K562 (cell line): ENCODE measurements around the gene ZMYND8. TPM values are rescaled to one million over a fixed set of nuclear protein-coding genes. Genes with fewer than 3 reads are reported as not detected.

ENCODE experiments used
- ATF3 ChIP-seq, 2 experiments: fragments of 450-650 bp in 1 of 2; sonication (generic) in 1 of 2; formaldehyde crosslinking in 1 of 2; IDR thresholded peaks in 1 of 2; conservative IDR thresholded peaks in 1 of 2; 2 replicates each; pipeline versions ENCODE4 v1.6.1 to v1.8.1; 2016 to 2023; ENCODE audit warnings: mild to moderate bottlenecking in 2 of 2, moderate library complexity in 2 of 2, inconsistent platforms in 1 of 2, missing genetic modification reagents in 1 of 2
- CEBPG ChIP-seq, 3 experiments: fragments of 200-800 bp in 1 of 3; sonication (Bioruptor generic) in 1 of 3; sonication (generic) in 1 of 3; formaldehyde crosslinking in 1 of 3; IDR thresholded peaks in 2 of 3; conservative IDR thresholded peaks in 1 of 3; 2 replicates each; pipeline versions ENCODE4 v1.6.1 to v1.8.0; 2016 to 2022; ENCODE audit warnings: missing compliant biosample characterization in 2 of 3, missing genetic modification characterization in 2 of 3, mild to moderate bottlenecking in 1 of 3, missing genetic modification reagents in 1 of 3
- CHCHD3 ChIP-seq: fragments of 250-450 bp; sonication (Bioruptor Pico); IDR thresholded peaks from 2 replicates; pipeline ENCODE4 v2.1.2; 2022; ENCODE audit warnings: mild to moderate bottlenecking
- GTF2E2 ChIP-seq: fragments of 200-800 bp; sonication (Bioruptor generic); IDR thresholded peaks from 2 replicates; pipeline ENCODE4 v1.6.1; 2016; ENCODE audit warnings: missing genetic modification characterization, missing compliant biosample characterization
- HNRNPH1 ChIP-seq: fragments of 200-400 bp; formaldehyde crosslinking; optimal IDR thresholded peaks from 2 replicates; pipeline ENCODE3; 2017; ENCODE audit warnings: low read depth, mild to moderate bottlenecking, low read length, moderate library complexity
- HNRNPK ChIP-seq: fragments of 200-400 bp; formaldehyde crosslinking; IDR thresholded peaks from one replicate; pipeline ENCODE4 v1.6.1; 2018; ENCODE audit warnings: mild to moderate bottlenecking, low read depth, low read length; ENCODE audit not compliant: poor library complexity, severe bottlenecking
- NFXL1 ChIP-seq: fragments of 450-650 bp; formaldehyde crosslinking; IDR thresholded peaks from 2 replicates; pipeline ENCODE4 v1.4.0; 2021; ENCODE audit warnings: mild to moderate bottlenecking
- ZNF121 ChIP-seq: sonication (generic); formaldehyde crosslinking; conservative IDR thresholded peaks from 2 replicates; pipeline ENCODE4 v1.8.0; 2022; ENCODE audit warnings: missing genetic modification reagents
- ZNF239 ChIP-seq: fragments of 250-450 bp; sonication (Bioruptor Pico); IDR thresholded peaks from 2 replicates; pipeline ENCODE4 v1.4.0; 2020; ENCODE audit warnings: mild to moderate bottlenecking
- ZNF318 ChIP-seq, 2 experiments: fragments of 450-650 bp; IDR thresholded peaks; 2 replicates each; pipeline ENCODE4 v1.6.1; 2016; ENCODE audit warnings: mild to moderate bottlenecking in 2 of 2, borderline replicate concordance in 1 of 2, low read depth in 1 of 2, moderate library complexity in 1 of 2
- ZNF584 ChIP-seq: fragments of 200-800 bp; sonication (Bioruptor generic); IDR thresholded peaks from 2 replicates; pipeline ENCODE4 v1.6.1; 2016; ENCODE audit warnings: low read depth, mild to moderate bottlenecking, missing genetic modification characterization, missing compliant biosample characterization
- ZNF766 ChIP-seq: fragments of 200-800 bp; sonication (Bioruptor generic); conservative IDR thresholded peaks from 2 replicates; pipeline ENCODE4 v1.6.1; 2016; ENCODE audit warnings: missing genetic modification characterization, missing compliant biosample characterization
- polyA plus RNA-seq, 8 experiments: library from polyadenylated mRNA; depleted of rRNA in 4 of 8; stranded (reverse) in 5 of 8; unstranded in 3 of 8; fragments of >200 nt; fragmentation: Nextera tagmentation in 2 of 8; fragmentation: Illumina TruSeq in 1 of 8; extraction: Ambion mirVana in 2 of 8; extraction: Trizol in 1 of 8; gene quantifications; 2 replicates each; pipeline versions ENCODE4 v1.2.1 to v1.2.3, GENCODE V29; 2011 to 2014; ENCODE audit warnings: inconsistent platforms in 1 of 8, missing spikeins in 1 of 8
- total RNA-seq, 7 experiments: library from RNA; depleted of rRNA in 6 of 7; stranded (reverse); fragments of >200 nt in 6 of 7; fragmentation: Illumina TruSeq in 2 of 7; extraction: Trizol in 2 of 7; gene quantifications; 2 replicates each; pipeline versions ENCODE4 v1.2.1 to v1.2.3, GENCODE V29; 2011 to 2021; ENCODE audit warnings: low replicate concordance in 1 of 7
- TF ChIP-seq, protein P1 (sequence below): fragments of 250-450 bp; sonication (Bioruptor Pico); IDR thresholded peaks from 2 replicates; pipeline ENCODE4 v1.8.0; 2022; ENCODE audit warnings: inconsistent platforms, mild to moderate bottlenecking, moderate library complexity, borderline replicate concordance
- TF ChIP-seq, protein P2 (sequence below): fragments of 450-650 bp; IDR thresholded peaks from 2 replicates; pipeline ENCODE4 v1.6.1; 2016; ENCODE audit warnings: low read depth, mild to moderate bottlenecking, moderate library complexity

The ZMYND8 gene
- total and polyA plus RNA-seq, 9 of the 15 experiments (the other 6 are each of a cell fraction or from before 2014, with no cell fraction given): 31.8 to 148 (median 71.9) TPM

DNA sequence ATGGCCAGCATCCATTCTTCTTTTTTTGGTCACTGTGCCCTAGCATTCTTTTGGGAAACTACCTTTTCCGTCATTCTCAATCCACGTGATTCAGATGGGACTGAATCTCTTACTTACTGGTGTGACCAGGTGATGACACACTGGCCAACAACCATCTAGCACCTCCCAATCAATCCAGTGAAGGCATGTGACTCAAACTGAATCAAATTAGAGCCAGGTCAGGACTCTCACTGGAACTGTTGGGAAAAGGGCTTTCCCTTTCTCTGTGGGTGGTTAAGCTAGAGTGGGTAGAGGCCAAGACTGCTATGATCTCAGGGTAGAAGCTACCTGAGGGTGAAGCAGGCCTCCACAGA, 36.2 kb upstream of the ZMYND8 start (continued):
- TF ChIP-seq ZNF584 (CRISPR knock-in tag) (peak; percentile 30; the same call in 1 of the 2 replicates), HNRNPK (no peak), GTF2E2 (0 out of 2 replicates have a peak, but pooled peaks have one; percentile 58), ZNF239 (CRISPR knock-in tag) (no peak), NFXL1 (CRISPR knock-in tag) (no peak), ATF3 (IDR thresholded peaks at IDR 0.05) (no peak), ATF3 (CRISPR knock-in tag; conservative IDR thresholded peaks at IDR 0.05) (no peak), CEBPG (CRISPR knock-in tag; IDR thresholded peaks at IDR 0.05) (no peak), CEBPG (tag; conservative IDR thresholded peaks at IDR 0.05 in 1 of 2, IDR thresholded peaks at IDR 0.05 in 1 of 2) (peak in 1 of 2 experiments; percentile 67; a peak in 2 of 4 replicates), HNRNPH1 (no peak), ZNF318 (IDR thresholded peaks at IDR 0.05; ENCODE audit: borderline replicate concordance in 1 of 2, low read depth in 1 of 2) (no peak), CHCHD3 (CRISPR knock-in tag) (no peak), ZNF121 (CRISPR knock-in tag) (no peak), ZNF766 (CRISPR knock-in tag) (peak; percentile 67)
- TF ChIP-seq, protein P1, sequence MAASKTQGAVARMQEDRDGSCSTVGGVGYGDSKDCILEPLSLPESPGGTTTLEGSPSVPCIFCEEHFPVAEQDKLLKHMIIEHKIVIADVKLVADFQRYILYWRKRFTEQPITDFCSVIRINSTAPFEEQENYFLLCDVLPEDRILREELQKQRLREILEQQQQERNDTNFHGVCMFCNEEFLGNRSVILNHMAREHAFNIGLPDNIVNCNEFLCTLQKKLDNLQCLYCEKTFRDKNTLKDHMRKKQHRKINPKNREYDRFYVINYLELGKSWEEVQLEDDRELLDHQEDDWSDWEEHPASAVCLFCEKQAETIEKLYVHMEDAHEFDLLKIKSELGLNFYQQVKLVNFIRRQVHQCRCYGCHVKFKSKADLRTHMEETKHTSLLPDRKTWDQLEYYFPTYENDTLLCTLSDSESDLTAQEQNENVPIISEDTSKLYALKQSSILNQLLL (CRISPR knock-in tag): no peak
- TF ChIP-seq, protein P2, sequence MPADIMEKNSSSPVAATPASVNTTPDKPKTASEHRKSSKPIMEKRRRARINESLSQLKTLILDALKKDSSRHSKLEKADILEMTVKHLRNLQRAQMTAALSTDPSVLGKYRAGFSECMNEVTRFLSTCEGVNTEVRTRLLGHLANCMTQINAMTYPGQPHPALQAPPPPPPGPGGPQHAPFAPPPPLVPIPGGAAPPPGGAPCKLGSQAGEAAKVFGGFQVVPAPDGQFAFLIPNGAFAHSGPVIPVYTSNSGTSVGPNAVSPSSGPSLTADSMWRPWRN: no peak
